COR-L47 (cell line): Measurements from ENCODE around the gene AMBRA1.

ENCODE experiments used
- DNase-seq: peaks from one replicate; lab custom pipeline; 2025; lab: John Stamatoyannopoulos, UW

The AMBRA1 gene

DNA sequence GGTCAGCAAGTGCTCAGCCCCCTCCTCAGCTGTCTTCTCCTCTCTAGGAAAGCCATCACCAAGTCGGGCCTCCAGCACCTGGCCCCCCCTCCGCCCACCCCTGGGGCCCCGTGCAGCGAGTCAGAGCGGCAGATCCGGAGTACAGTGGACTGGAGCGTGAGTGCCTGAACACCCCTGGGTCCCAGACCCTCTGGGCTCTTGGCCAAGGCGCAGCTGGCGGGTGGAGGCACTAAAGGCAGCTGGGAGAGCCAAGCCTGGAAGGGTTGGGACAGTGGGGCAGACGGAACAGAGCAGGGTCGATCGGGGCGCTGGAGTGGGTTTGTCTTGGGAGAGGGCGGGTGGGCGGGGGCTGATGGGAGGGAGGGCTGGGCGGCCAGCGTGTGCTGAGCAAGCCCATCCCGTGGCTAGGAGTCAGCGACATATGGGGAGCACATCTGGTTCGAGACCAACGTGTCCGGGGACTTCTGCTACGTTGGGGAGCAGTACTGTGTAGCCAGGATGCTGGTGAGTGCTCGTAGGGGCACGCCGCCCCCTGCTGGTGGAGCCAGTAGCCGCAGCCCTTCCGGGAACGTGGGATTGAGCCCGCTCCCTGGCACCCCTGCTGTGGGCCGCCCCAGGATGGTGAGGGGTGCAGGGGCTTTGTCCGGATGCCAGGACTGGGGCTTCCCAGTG lies 226.4 kb downstream of the AMBRA1 start:
- peak; percentile 20 for DNase-seq

DNA sequence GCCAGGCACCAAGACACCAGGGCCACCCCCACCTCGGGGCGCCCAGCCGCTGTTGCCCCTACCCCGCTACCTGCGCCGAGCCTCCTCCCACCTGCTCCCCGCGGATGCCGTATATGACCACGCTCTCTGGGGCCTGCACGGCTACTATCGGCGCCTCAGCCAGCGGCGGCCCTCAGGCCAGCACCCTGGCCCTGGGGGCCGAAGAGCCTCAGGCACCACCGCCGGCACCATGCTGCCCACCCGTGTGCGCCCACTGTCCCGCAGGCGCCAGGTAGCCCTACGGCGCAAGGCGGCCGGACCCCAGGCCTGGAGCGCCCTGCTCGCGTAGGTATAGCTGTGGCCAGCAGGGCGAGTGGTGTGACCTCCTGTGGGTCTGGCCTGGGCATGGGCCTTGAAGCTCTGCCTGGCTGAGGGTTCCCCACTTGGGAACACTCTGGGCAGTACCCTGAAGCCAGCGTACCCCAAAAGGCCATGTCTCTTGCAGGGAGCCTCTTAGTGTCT lies 227.1 kb downstream of the AMBRA1 start:
- no peak for DNase-seq

DNA sequence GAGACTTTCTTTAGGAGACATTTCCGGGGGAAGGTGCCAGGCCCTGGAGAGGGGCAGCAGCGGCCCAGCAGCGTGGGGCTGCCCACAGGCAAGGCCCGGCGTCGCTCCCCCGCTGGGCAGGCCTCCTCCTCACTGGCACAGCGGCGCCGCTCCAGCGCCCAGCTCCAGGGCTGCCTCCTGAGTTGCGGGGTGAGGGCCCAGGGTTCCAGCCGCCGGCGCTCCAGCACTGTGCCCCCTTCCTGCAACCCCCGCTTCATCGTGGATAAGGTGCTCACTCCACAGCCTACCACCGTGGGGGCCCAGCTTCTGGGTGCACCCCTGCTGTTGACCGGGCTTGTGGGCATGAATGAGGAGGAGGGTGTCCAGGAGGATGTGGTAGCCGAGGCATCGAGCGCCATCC lies 227.6 kb downstream of the AMBRA1 start:
- no peak for DNase-seq

DNA sequence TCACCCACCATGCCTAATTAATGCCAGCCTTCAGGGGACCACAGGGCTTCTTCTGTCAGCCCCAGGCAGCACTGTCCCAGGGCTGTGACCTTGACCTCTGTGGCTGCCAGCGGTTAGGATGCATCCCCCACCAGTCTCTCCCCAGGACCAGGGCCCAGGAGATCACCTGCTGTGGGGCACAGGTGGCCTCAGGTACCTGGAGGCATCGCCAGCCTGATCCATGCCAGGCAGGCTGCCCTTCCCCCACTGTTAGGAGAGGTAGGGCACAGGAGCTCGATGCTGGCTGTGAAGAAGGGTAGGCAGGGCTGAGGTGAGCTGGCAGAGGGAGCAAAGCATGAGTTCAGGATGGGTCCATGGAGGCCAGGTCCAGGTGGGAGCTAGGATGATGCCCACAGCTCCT lies 229.0 kb downstream of the AMBRA1 start:
- no peak for DNase-seq

DNA sequence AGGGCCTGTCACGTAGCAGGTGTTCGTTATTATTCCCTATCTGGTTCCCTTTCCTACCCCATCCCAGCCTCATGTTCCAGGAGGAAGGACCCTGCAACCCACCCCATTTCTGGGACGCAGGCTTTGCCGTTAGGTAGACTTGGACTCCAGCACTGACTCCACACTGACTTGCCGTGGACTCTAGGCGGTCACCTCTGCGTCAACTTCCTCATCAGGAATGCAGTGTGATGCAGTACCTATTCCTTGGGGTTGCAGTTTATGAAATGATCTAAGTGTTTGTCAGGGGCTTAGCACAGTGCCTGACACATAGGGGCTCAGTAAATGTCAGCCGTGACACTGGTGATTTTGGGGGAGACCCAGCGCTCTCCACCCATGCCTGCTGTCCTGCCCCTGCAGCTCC lies 229.8 kb downstream of the AMBRA1 start:
- no peak for DNase-seq

DNA sequence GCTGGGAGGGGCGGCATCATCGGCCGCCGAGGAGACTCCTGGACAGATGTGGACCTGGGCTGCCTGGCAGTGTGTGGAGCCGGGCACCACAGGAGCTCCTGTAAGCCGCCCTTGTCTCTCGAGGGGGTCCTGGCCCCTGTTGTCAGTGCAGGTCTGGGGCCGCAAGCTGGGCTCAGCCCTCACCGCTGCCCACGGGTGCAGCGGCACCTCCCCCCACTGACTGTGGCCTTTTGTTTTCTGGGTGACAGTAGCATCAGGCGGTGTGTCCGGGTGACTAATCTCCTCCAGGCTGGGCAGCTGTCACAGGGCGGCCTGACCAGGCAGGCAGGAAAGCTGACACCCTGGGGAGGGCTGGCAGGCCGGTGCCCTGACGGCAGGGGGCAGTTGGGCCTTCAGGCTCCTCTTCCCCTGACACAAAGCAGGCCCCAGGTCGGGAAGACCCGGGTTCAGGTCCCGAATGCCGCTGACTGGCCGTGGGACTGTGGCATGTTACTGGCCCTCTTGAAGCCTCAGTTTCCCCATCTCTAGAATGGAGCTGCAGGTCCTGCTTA lies 230.3 kb downstream of the AMBRA1 start:
- DNase-seq = peak; percentile 28

DNA sequence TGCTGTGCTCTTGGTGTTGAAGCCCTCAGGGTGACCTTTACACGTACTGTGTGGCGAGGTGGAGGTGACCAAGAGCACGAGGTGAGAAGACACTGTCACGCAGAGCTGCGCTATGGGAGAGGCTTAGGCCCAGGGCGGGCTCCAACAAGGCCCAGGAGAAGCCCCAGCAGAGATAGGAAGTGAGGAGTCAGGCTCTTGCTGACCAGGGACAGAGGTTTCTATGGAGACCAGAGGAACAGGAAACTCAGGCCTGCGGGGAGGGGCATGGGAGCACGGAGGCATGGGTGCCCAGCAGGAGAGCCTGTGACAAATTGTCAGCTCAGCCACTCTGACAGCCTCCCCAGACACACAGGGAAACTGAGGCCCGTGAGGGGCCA lies 230.8 kb downstream of the AMBRA1 start:
- DNase-seq = peak; percentile 61

DNA sequence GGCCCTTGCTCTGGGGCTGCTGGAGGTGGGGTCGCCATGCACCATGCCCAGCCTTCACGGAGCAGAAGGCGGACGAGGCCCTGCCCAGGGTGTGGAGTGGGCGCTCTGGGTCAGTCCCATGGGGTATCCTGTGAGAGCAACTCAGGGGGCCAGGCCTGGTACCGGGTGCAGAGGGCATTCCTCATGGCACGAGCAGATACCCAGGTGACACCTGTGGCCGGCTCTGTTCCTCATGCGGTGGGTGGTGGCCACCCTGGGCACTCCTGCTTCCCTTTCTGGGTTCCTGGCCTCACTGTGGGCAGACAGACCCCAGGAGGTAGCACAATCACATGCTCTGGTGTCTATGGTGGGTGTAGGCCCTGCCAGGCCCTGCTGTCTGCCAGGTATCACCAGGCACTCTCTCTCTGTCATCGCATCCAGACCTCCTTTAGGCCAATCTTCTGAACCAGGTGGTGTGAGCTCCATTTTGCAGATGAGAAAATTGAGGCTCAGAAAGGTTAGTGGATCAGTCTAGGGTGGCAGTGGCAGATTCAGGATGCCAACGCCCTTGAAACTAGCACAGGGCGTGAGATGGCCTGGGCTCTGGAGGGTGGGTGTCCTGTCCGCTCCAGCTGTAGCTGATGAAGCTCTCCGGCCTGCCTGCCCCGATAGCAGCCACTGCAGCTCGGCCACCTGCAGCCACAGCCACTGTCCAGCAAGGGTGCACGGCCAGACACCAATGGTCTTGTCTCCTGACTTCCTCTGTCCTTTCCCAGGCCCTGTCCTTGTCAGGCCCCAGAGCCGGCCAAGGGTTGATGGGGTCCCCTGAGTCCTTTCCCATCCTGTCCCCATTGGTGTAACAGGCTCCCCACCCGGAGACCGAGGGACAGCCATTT lies 231.4 kb downstream of the AMBRA1 start:
- no peak for DNase-seq

DNA sequence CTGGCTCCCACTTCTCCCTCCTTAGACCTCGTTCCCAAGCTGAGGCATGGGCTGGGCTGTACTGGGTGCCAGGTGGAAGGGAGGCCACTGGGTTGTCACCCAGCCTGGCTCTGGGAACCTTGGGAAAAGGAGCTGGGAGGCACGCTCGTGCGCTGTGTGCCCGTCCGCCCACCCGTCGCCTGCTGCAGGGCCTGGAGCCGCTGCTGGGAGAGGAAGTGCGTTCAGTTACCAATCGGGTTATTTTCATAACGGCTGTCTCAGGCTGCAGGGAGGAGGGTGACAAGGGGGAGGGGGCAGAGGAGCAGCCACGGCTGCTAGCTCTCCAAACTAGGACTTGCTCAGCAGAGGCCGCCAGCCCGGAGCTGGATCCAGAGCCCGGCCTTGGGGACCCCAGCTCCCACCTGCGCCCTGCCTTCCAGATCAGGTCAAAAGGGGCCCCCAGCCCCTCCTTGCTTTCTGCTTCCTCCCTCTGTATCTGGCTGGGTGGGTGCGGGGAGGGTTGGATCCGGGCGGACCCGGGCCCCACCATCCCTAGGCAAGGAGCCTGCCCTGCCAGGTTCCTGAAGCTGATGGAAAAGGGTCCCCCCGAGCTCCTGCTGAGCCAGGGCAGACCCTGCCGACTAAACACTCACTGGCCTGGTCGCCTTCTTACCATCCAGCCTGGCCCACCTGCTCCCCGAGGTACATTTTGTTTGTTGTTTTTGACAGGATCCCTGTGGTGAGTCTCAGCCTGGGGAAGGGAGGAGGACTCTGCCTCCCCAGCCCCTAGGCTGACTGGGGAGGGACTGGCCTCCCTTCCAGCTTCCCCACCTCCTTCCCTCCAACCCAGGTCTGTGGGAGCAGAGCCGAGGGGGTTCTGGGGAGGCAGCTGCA lies 232.3 kb downstream of the AMBRA1 start:
- DNase-seq = peak; percentile 52

DNA sequence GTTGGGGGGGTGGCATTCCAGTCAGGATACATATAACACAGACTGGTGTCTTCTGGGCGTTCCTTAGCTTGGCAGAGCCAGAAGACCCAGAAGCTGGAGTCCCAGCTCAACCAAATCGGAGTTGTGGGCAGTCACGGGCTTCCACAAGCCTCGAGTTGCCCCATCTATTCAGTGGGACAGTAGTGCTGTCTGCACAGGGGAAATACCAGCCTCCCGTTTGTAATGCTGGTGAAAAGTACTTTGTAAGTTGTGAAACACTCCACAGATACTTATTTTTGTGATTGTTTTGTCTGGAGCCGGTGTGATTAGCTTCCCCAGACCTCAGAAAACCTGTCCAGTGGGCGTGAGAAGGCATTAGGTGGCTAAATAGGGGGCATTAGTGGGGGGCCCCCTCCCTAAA lies 232.9 kb downstream of the AMBRA1 start:
- DNase-seq = no peak

DNA sequence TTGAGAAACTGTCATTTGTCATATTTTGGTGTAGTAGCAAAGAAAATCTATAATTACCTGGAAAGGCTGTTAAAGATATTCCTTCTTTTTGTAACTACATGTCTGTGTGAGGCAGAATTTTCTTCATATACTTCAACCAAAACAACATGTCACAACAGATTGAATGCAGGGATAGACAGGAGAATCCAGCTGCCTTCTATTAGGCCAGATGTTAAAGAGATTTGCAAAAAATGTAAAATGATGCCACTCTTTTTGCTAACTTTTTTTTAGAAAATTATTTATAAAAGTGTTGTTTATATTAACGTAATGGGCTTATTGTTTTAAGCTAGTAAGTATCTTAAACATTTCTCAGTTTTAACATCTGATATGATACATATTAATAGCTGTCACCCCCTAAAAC lies 233.9 kb downstream of the AMBRA1 start:
- DNase-seq = no peak

DNA sequence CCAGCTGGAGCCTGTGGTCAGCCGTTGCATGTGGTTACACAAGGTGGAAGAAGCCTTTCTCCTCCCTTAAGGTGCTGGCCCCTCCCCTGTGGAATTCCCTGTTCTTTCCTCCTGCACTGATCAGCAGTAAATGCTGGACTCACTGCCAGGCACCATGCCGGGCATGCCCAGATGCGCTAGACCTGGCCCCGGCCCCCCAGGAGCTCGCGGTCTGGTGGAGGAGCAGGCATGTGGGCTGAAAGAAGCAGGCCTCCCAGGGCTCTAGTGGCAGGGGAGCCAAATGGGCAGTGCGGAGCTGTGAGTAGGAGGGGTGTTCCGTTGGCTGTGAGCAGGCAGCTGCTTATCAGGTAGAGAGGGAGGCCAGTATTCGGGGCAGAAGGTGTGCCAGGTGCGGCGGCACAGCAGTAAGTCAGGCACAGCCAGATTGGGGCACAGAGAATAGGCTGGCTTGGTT lies 236.3 kb downstream of the AMBRA1 start:
- peak; percentile 60 for DNase-seq

DNA sequence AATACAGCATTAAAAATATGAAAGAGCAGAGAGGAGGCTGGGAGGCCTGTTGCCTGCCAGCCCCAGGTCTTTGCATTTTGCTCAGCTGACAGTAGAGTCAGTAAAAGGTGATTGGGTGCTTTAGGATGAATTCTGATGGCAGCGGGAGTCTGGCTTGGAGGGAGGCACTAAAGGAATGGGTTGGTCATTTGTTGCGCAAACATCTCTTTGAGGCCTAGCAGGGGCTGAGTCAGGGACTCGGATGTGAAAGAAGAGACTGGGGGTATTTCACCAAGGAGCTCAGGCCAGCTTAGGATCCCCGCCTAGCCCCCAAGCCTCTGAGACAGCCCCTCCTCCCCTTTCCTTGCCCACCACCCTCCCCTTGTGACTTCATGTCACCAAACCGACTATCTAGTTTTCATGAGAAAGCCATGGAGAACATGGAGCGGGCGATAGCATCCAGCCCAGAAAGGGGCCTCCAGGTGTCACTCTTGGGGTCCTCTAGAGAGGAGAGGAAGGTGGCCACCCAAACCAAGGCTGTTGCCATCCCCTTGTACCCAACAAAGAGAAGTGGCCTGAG lies 236.8 kb downstream of the AMBRA1 start:
- no peak for DNase-seq

DNA sequence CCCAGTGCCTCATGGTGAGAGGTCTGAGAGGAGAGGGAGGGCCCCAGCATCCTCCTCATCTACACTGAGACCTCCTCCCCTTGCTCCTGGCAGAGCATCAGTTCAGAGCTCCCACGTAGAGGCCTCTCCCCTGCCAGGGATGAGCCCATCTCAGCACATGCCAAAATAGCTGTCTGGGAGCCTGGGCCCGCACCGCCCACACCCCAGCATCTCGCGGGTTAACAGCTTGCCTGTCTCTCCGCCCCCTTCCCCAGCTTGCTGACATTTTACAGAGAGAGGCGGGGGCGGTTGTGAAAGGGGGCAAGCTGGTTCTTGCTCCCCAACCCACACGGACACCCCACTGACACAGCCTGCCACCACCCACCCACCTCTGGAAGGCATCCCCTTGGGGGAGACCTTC lies 240.1 kb downstream of the AMBRA1 start:
- no peak for DNase-seq

DNA sequence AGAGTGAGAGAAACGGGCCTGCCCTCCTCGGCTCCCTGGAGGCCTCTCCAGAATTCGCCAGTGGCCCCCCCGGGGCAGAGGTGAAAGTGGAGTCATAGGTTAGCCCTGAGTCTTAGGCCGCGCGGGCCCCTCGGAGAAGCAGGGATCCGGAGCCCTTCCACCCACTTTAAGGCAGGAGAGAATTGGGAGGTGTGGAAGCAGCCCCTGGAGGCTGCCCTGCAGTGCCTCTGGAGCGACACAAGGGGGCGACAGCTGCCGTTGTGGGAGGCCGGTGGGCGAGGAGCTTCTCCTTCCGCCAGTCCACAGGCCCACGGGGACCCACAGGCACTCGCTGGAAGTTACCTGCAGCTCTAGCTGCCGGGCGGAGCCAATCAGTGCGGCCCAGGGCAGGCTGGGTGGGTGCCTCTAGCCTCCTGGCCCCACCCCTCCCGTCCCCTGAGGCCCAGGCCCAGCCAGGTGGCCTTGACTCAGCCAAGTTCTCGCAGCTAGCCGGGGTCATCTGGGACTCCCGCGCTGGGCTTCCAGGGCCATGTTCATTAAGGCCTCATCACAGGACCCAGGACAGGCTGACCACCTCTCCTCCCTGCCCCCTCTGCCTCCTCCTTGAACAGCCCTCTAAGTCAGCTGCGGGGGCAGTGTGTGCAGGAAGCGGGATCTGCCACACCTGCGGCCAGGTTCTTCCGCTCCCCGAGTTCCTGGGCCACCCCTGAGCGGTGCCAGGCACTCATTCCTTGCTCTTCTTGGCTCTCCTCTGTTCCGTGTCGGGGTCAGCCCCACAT lies 241.6 kb downstream of the AMBRA1 start:
- DNase-seq = peak; percentile 41

DNA sequence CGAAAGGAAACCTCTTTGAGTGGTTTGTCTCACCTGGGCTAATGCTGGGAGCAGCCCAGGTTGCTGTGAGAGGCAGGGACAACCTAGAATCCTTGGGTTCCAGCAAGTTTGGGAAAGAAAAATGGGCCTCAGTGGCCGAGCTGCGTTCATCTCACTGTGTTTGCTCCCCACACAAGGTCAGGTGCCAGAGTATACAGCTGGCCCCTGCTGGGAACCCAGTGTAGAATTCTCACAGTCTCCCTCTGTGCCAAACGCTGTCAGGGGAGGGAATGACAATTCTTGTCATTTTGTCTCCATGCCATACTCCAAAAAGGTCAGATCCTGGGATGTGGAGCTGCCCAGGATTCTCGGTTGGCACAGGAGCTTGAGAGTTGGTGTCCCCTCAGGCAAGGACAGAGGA lies 242.2 kb downstream of the AMBRA1 start:
- no peak for DNase-seq

DNA sequence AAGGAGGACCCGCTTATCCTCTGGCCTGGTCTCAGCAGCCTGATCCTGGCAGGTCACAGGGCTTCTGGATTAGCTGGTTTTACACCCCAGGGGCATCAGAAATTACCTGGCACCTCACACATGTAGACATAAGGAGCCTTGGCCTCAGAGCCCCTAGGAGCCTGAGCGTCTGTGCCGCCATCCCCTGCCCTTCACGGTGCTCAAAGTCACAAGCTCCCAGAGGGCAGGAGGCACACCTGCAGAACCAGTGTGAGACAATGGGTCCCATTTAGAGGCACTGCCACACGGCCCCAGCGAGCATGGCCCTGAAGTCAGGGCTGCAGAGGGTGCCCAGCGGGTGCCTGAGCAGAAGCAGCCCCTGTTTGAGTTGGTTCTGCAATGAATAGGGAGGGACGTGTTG lies 242.7 kb downstream of the AMBRA1 start:
- no peak for DNase-seq

DNA sequence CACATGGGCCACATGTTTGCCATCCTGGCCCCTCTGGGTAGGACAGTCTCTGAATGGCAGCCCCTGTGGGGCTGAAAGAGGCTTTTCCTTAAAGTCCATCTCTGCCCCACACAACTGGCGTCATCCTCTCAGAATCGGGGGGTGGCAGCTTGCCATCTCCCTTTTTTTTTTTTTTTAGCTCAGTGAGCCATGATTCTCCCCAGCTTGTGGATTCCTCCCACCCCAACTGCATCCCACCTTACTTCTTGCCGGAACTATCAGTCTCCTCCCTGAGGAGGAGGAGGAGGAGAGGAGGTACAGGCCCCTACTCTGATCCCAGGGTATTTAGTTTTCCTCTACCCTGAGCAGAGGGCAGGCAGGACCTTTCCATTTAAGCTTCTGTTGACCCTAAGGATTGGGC lies 243.1 kb downstream of the AMBRA1 start:
- no peak for DNase-seq

DNA sequence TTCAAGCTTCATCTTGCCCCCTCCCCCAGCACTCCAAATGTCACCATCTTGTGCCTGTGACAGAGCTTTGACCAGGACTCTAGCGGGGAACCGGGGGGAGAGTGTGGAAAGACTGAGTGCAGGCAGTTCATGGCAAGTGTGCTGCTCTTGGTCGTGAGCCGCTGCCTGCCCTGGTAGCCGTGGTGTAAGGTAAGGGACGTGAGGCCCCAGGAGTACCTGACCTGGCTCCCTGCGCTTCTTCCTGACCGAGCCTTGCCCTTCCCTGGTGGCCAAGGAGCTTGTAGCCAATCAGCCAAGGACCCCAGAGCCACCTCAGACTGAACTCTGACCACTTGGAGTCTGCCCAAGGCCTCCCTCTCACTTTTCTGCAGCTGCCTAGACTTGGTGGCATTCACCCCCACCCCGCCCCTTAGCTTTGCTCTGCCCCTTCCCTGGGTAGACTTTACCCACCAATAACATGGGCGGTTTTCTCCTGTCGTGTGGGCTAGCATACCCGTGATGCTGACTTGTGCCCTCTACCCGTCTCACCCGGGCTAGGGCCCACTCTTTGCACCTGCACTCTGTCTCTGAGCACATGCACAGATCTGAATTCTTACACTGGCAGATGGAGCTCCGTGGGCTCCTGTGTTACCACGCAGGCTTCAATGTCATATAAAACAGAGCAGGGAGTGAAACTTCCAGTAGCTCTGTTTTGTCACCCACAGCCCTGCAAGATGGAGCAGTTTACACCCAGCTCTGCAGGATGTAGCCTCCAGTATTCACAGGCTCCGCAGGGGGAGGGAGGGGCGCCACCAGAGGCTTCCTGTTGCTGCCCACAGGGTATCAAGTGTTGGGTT lies 245.0 kb downstream of the AMBRA1 start:
- peak; percentile 33 for DNase-seq
